Measurements from ENCODE around the gene MAPK6.
"Not testable (repeated sequence)": the region's sequence is repeated elsewhere in the genome, so short reads cannot be mapped to it uniquely, and the experiment has no call there.

The MAPK6 gene

DNA sequence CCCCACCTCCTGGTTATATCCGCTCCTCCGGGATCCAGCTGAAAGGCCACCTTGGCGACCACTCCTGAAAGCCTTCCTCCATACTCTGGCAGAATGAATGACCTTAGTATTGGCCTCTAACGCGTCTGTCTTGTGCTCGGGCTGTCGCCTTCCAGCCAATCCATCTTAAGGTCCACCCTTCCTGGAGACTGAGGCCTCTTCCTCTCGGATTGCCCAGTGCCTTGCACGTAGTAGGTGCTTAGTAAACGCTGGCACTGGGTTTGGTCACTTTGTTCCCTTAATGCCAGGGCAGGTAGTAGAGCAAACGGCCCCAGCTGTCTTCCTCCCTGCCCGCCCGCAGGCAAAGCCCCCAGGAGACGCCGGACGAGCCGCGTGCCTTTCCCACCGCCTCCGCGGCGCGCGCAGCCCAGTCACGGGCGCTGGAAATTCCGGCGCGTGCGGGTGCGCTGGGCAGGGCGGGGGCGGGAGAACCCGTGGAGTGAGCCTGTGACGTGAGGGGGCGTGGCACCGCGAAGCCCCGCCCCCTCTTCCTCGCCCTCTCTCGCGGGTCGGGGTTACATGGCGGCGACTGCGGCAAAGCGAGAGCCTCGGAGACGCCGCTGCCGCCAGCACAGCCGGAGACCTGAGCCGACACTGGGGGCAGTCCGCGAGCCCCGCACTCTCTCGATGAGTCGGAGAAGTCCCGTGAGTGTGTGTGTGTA, at the start of gene MAPK6:
Gene MAPK6 (plus strand): TSS at position 527 of the 701 bp plus-strand sequence. CDS start 27,242 bp downstream, outside the sequence.
- DNase-seq (ENCODE audit: low spot score) (peak; percentile 95), FAIRE-seq (no peak)

DNA sequence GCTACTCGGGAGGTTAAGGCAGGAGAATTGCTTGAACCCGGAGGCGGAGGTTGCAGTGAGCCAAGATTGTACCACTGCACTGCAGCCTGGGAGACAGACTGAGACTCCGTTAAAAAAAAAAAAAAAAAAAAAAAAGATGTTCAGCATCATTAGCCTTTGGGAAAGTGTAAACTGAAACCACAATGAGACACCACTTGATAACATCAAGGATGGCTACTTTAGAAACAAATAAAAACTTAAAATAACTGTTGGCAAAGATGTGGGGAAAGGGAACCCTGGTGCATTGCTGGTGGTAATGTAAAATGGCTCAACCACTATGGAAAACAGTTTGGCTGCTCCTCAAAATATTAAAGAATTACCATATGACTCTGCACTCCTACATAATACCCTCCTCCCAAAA, 49.3 kb upstream of the MAPK6 start:
- no peak for DNase-seq (ENCODE audit: low spot score)
- FAIRE-seq = no peak

DNA sequence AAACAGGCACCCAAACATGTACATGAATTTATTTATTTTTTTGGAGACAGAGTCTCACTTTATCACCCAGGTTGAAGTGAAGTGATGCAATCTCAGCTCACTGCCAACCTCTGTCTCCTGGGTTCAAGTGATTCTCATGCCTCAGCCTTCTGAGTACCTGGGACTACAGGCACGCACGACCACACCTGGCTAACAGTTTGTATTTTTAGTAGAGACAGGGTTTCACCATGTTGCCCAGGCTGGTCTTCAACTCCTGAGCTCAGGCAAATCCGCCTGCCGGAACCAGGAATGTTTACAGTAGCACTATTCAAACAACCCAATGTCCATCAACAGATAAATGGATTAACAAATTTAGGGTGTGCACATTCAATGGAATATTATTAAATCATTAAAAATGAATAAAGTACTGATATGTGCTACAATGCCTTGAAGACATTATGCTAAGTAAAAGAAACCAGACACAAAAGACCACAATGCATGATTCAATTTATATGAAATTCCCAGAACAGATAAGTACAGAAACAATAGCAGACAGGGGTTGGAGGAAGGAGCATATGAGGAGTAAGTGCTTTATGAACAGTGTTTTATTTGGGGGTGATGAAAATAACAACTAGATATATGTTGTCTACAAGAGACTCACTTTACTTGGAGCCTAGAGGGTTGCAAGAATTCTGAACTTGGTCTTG, 48.7 kb upstream of the MAPK6 start:
- FAIRE-seq = no peak

GRCh38 chr15:51971032-51971374, 48.0 kb upstream of the MAPK6 start:
- no peak for FAIRE-seq
- no peak for DNase-seq (ENCODE audit: low spot score)

More for the DNA sequence above, 48.7 kb upstream of the MAPK6 start:
- no peak for DNase-seq (ENCODE audit: low spot score)

DNA sequence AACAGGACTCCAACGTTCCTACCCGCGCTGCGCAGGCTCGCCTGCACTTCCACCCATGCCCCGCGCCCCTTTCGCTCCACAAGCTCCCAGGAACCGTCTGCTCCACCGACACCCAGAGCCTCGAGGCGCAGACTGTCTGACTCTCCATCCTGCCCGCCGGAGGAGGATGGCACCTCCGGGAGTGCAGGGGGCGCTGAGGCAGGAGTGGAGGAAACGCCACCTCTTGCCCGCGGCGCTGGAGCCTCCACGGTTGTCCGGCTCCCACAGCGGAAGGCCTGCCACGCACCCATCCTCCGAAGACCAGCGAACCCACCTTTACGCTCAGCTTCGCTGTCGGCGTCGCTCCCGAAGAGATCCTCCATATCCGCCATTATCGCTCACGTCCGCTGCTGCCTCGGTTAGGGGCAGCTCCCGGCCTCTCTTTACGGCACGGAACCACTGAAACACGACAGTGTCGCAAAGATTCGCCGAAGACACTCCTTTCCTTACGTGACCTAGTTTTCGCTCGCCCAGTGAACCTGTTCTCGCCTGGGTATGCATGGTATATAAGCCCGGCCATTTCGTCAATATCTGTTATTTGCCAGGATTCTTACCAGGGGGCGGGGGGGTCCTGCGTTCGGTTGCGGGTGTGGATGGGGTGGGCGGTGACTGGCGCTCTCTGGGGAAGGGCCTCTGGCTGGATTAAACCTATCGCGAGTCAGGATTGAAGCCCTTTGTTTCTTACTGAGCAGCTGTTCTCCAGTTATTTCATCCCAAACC, 47.5 kb upstream of the MAPK6 start, which contains the start of gene LEO1:
Gene LEO1 (minus strand): TSS at position 404 of the 759 bp plus-strand sequence. CDS start 33 bp downstream, at position 371.
- peak; percentile 61 for FAIRE-seq

GRCh38 chr15:51973220-51973619, 45.8 kb upstream of the MAPK6 start:
- DNase-seq (ENCODE audit: low spot score) (no peak), FAIRE-seq (no peak)

More for the DNA sequence above, 47.5 kb upstream of the MAPK6 start, which contains the start of gene LEO1:
- DNase-seq (ENCODE audit: low spot score) = peak; percentile 93

DNA sequence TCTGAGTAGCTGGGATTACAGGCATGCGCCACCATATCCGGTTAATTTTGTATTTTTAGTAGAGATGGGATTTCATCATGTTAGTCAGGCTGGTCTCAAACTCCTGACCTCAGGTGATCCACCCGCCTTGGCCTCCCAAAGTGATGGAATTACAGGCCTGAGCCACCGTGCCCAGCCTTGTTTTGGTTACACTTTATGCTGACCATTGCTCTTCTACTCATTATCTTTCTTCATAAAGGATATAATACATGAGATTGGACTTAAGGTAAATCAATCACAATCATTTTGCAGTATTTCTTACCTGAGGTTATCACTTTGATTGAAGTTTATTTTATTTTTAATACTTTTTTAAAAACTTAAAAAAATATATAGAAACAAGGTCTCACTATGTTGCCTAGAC, 45.2 kb upstream of the MAPK6 start:
- no peak for DNase-seq (ENCODE audit: low spot score)
- FAIRE-seq = no peak

- DNase-seq (ENCODE audit: low spot score) = peak; percentile 46
- FAIRE-seq = no peak
These were observed 36.8 kb upstream of the MAPK6 start for GRCh38 chr15:51982013-51982769.

DNA sequence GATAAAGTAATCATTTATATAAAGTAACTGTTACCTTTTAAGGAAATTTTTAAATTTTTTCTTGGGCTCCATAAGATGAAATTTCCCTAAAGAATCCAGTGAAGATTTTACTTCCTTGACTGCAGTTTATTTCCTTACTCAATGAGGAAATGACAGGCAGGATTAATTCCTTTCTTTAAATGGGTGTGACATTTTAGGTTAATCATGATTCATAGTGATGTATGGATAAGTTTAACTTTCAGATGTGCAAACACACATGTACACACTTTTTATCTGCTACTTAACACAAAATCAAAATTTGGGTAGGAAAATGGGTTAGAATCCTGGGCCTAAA, 36.3 kb upstream of the MAPK6 start:
- FAIRE-seq (no peak), DNase-seq (ENCODE audit: low spot score) (no peak)

GRCh38 chr15:51991141-51991540, 27.9 kb upstream of the MAPK6 start:
- DNase-seq (ENCODE audit: low spot score) = no peak
- FAIRE-seq = no peak

DNA sequence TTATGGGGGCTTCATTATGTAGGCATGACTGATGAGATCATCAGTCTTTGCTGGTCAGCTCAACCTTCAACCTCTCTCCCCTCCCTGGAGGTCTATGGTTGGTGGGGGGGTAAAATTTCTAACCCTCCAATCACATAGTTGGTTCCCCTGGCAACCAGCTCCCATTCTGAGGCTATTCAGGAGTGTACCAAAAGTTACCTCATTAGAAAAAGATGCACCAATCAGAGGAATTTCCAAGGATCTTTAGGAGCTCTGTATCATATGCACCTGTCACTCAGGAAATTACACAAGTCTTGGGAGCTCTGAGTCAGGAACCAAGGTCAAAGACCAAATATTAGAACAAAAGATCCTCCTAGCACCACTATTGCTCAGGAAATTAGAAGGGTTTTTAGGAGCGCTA, 26.1 kb upstream of the MAPK6 start:
- FAIRE-seq (no peak), DNase-seq (ENCODE audit: low spot score) (no peak)

- FAIRE-seq (no peak), DNase-seq (ENCODE audit: low spot score) (no peak)
These were observed 16.7 kb upstream of the MAPK6 start for GRCh38 chr15:52002351-52002750.

- FAIRE-seq; DNase-seq (ENCODE audit: low spot score): not testable (repeated sequence)
These were observed 15.9 kb upstream of the MAPK6 start for GRCh38 chr15:52003089-52003488.

- FAIRE-seq (no peak), DNase-seq (ENCODE audit: low spot score) (no peak)
These were observed 15.3 kb upstream of the MAPK6 start for GRCh38 chr15:52003710-52004109.

- FAIRE-seq = no peak
- no peak for DNase-seq (ENCODE audit: low spot score)
These were observed 14.2 kb upstream of the MAPK6 start for GRCh38 chr15:52004806-52005205.

DNA sequence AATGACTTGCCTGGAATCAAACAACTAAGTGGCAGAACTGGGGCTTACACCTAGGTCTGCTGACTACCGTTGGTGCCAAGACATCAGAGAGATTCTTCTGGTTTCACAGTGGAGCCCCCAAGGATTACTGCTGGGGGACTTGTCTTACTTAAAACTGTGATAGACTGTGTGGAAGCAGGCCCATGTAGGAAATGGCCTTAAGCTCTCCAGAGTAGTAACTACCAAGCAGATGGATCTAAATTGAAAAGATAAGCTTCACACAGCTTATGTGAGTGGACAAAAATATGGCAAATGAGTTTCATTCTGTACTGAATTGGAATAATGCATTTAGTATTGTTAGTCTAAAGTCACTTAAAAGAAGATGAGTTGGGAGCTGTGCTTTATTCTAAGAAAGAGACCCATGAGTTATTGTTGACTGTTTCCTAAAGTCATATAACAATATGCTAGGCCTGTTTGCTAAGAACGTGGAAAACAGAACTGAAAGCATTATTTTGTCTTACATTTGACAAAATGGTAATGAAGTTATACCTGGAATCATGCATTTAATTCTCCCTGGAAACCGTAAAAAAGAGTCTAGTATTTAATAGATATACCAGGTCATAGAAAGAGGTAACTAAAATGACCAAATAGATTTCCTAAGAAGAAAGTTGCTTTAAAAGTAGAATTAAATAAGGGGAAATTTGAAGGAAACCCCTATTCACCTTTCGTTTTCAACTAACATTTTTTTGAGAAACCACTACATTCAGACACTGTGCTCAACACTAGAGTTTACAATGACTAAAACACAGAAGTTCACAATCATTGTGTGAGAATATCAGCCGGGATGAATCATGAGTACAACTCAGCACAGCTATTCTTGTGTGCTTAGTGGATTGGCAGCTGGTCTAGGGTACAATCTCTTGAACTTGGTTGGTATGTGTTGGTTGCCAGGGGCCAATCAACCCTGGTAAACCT, 13.0 kb upstream of the MAPK6 start:
- FAIRE-seq (no peak), DNase-seq (ENCODE audit: low spot score) (no peak)

DNA sequence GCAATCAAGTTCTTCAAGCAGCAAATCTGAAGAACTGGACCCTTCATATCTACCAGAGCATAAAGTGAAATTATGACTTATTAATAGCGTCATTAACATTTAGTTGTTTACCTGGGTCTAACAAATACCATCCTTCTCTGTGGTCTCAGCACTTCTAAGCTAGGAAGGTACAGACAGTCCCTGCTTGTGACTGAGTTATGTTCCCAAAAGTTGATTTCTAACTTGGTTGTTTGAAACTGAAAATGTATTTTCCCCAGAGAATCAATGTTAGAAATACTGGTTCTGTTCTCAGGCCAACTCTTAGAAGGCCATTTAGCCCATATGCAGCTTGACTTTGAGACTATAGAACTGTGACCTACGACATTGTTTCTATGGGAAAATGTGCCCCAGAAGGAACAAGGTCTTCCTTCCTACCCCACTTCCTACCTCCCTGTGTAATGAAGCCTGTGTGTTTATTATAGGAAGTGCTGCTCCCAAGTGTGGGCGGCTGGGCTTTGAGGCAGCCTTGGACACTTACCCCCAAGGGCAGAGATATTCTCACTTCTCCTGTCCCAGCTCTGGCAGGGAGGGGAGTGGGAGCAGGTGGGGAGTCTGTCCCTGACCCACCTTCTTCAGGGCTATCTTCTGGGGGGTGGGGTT, 12.2 kb upstream of the MAPK6 start:
- FAIRE-seq (no peak), DNase-seq (ENCODE audit: low spot score) (no peak)

- DNase-seq (ENCODE audit: low spot score) = no peak
- FAIRE-seq = no peak
These were observed 10.7 kb upstream of the MAPK6 start for GRCh38 chr15:52008359-52008697.

DNA sequence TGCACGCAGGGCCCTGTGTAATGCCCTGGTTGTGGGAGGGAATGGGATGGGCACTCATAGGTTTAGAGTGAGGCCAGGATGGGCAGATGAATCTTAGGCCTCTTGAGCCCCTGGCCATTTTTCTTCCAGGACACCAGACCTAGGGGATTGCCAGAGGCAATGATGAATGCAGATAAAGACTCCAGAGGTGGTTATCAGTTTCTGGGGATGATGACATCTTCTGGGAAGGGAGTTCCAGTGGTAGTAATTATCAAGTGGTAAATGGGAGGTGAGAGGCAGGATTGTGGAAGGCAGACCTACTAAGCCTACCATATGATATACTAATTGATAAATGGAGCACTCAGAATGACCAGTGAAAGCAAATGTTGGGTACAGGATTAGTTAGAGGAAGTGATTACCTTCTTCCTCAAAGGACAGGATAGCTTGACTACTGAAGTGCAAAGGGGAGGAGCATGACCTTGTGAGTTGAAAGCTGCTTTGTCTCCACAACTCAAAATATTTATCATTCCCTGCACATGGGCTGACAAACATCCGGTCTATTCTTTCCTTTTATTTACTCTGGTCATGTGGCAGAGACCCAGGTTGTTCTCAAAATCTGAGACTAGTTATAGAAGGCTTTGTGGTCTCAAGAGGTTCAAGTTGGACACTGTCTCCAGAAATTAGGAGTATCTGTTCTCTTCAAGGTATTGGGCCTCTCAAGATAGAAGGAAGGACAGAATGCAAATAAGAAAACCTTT, 10.2 kb upstream of the MAPK6 start:
- DNase-seq (ENCODE audit: low spot score) = no peak

More for the DNA sequence above, 10.2 kb upstream of the MAPK6 start:
- FAIRE-seq = no peak

Data from urothelium cell line (cell line).